ENCODE results near the gene SNX5. TPM values are rescaled to one million over a fixed set of nuclear protein-coding genes. Genes with fewer than 3 reads are reported as not detected.

Gene SNX5
- total and polyA plus RNA-seq, 2 of the 8 experiments (the other 6 are each of a cell fraction or from before 2014, with no cell fraction given) = 155 to 194 TPM

GRCh38 chr20:18016772-18017171 lies 48.2 kb upstream of the SNX5 start (continued):
- no peak for TF ChIP-seq SP2 (IDR thresholded peaks at IDR 0.05; ENCODE audit: low read length)
- no peak for TF ChIP-seq KDM1A (IDR thresholded peaks at IDR 0.05; ENCODE audit: borderline replicate concordance, low read length)
- TF ChIP-seq SIX5 (IDR thresholded peaks at IDR 0.05; ENCODE audit: low read depth, low read length) = no peak
- no peak for TF ChIP-seq CTBP2 (IDR thresholded peaks at IDR 0.05; ENCODE audit: borderline replicate concordance, insufficient read depth, insufficient read length, low read length)
